GM12878 (cell line): ENCODE data around the gene FAM162A. TPM values are rescaled to one million over a fixed set of nuclear protein-coding genes. Genes with fewer than 3 reads are reported as not detected.
"Not testable (repeated sequence)": the region's sequence is repeated elsewhere in the genome, so short reads cannot be mapped to it uniquely, and the experiment has no call there.

Experiments
- ATAC-seq: fragments of 200-7000 bp; cut with Tn5 transposase; 3 replicates; pipeline ENCODE4 v1.9.1; 2020; ENCODE audit warnings: mild to moderate bottlenecking, moderate library complexity
- BruUV-seq: library from RNA; stranded (reverse); fragments of 400-500 nt; replicated peaks from 2 replicates; lab custom pipeline; 2021; lab: Mats Ljungman, UMichigan
- CTCF ChIA-PET: fragments of 300-600 bp; sonication (Branson Sonifier 250); formaldehyde crosslinking; extraction: SDS; loops from one replicate; lab custom pipeline; 2021; ENCODE audit warnings: inconsistent platforms; lab: Yijun Ruan, JAX
- POLR2A ChIA-PET: fragments of 350-600 bp; formaldehyde crosslinking; extraction: SDS; loops from one replicate; lab custom pipeline; 2021; ENCODE audit warnings: inconsistent platforms; lab: Charles Lee
- RAD21 ChIA-PET: fragments of 300-600 bp; sonication (Branson Sonifier 250); formaldehyde crosslinking; loops from one replicate; lab custom pipeline; 2023; ENCODE audit warnings: antibody characterized with exemption; ENCODE audit not compliant: unreplicated experiment; lab: Charles Lee
- SMC1A ChIA-PET: fragments of 300-600 bp; sonication (Branson Sonifier 250); formaldehyde crosslinking; loops from one replicate; lab custom pipeline; 2023; ENCODE audit not compliant: unreplicated experiment, uncharacterized antibody; lab: Charles Lee
- DNase-seq: peaks from one replicate; pipeline ENCODE4 v3.0.0-alpha.2; 2011; ENCODE audit warnings: low read depth, low spot score
- FAIRE-seq: peaks from 3 replicates; lab custom pipeline; 2011; peaks lifted over from hg19 to GRCh38; lab: Jason Lieb, UNC
- H2AFZ ChIP-seq: 2 replicates; pipeline ENCODE4 v1.6.0; 2011; ENCODE audit warnings: low read depth, low read length, control low read depth; ENCODE audit not compliant: control insufficient read depth
- H3K27ac ChIP-seq: 2 replicates; pipeline ENCODE4 v1.5.1; 2011; ENCODE audit warnings: control low read depth; ENCODE audit not compliant: control insufficient read depth, insufficient read depth
- H3K27me3 ChIP-seq, 2 experiments: replicated peaks in 1 of 2; 2 replicates each; pipeline versions ENCODE4 v1.6.0 to v1.6.1; 2011; ENCODE audit warnings: low read length in 1 of 2; ENCODE audit not compliant: control insufficient read depth in 2 of 2, insufficient read depth in 2 of 2
- H3K36me3 ChIP-seq, 2 experiments: 2 replicates each; pipeline ENCODE4 v1.5.1; 2011; ENCODE audit warnings: low read length in 1 of 2; ENCODE audit not compliant: control insufficient read depth in 2 of 2, insufficient read depth in 2 of 2
- H3K4me1 ChIP-seq: 2 replicates; pipeline ENCODE4 v1.6.1; 2011; ENCODE audit warnings: mild to moderate bottlenecking, low read length, moderate library complexity, mixed read lengths; ENCODE audit not compliant: control insufficient read depth, insufficient read depth
- H3K4me2 ChIP-seq: 2 replicates; pipeline ENCODE4 v1.6.0; 2011; ENCODE audit warnings: control low read depth; ENCODE audit not compliant: control insufficient read depth, insufficient read depth
- H3K4me3 ChIP-seq: fragments of 200-600 bp; sonication (generic); 2 replicates; pipeline ENCODE4 v1.5.1; 2016
- H3K79me2 ChIP-seq: 2 replicates; pipeline ENCODE4 v1.6.0; 2011; ENCODE audit warnings: low read length; ENCODE audit not compliant: control insufficient read depth, insufficient read depth
- H3K9ac ChIP-seq: 2 replicates; pipeline ENCODE4 v1.8.0; 2011; ENCODE audit warnings: low read length, control low read depth, mixed read lengths; ENCODE audit not compliant: control insufficient read depth, insufficient read depth
- H3K9me3 ChIP-seq: replicated peaks from 3 replicates; pipeline ENCODE4 v1.5.1; 2011; ENCODE audit warnings: mild to moderate bottlenecking, low read length; ENCODE audit not compliant: control insufficient read depth, insufficient read depth
- H4K20me1 ChIP-seq: 2 replicates; pipeline ENCODE4 v1.6.0; 2011; ENCODE audit not compliant: control insufficient read depth, insufficient read depth
- WGBS: methylation state at CpG from one replicate; pipeline ENCODE4 v1.1.6; 2016; ENCODE audit warnings: low lambda C conversion rate; ENCODE audit not compliant: insufficient replicate concordance, insufficient coverage; ENCODE audit errors: missing lambda C conversion rate; 5-methylcytosine and 5-hydroxymethylcytosine counted together
- in situ Hi-C: fragments of 300-500 bp; cut with MboI; formaldehyde crosslinking; loops from 9 replicates; pipeline ENCODE4 v1.14.3; 2018; ENCODE audit warnings: mixed read lengths
- intact Hi-C: fragments of 100-400 bp; cut with micrococcal nuclease; formaldehyde crosslinking; loops from one replicate; pipeline ENCODE4 v1.14.2; 2022; ENCODE audit not compliant: unreplicated experiment
- polyA plus RNA-seq, 11 experiments: library from polyadenylated mRNA; depleted of rRNA in 4 of 11; unstranded in 6 of 11; stranded (reverse) in 5 of 11; fragments of >200 nt; fragmentation: Nextera tagmentation in 4 of 11; fragmentation: Illumina TruSeq in 1 of 11; extraction: Ambion mirVana in 4 of 11; extraction: Trizol in 1 of 11; gene quantifications; 1 replicate in 1 of 11; 2 replicates in 10 of 11; pipeline versions ENCODE4 v1.2.1 to v1.2.3, GENCODE V29; 2011 to 2016; ENCODE audit warnings: inconsistent platforms in 2 of 11, missing spikeins in 2 of 11, low read depth in 1 of 11
- total RNA-seq, 4 experiments: library from RNA; depleted of rRNA in 3 of 4; stranded (reverse); fragments of >200 nt in 3 of 4; fragmentation: Illumina TruSeq in 1 of 4; extraction: Trizol in 1 of 4; gene quantifications; 2 replicates each; pipeline versions ENCODE4 v1.2.1 to v1.2.3, GENCODE V29; 2013 to 2021

The FAM162A gene
- total and polyA plus RNA-seq, 10 of the 15 experiments (the other 5 are each of a cell fraction or from before 2014, with no cell fraction given): 59.2 to 346 (median 149) TPM

DNA sequence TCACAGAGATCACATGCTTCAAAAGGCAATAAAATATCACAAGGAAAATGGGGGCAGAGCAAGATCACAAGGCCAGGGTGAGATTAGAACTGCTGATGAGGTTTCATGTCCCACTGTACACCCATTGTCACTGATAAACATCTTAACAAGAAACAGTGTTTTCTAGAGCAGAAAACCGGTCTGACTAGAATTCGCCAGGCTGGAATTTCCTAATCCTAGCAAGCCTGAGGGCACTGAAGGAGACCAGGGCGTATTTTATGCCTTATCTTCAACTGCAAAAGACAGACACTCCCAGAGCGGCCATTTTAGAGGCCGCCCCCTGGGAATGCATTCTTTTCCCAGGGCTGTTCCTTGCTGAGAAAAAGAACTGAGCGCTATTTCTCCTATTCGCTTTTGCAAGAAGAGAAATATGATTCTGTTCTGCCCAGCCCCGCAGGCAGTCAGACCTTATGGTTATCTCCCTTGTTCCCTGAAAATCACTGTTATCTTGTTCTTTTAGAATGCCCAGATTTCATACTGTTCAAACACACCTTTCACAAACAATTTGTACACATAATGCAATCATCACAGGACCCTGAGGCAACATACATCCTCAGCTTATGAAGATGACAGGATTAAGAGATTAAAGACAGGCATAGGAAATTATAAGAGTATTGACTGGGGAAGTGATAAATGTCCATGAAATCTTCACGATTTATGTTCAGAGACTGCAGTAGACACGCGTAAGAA lies 59.9 kb downstream of the FAM162A start:
- H3K4me1 ChIP-seq, POLR2A ChIA-PET, H2AFZ ChIP-seq, H3K9ac ChIP-seq, FAIRE-seq, H3K4me3 ChIP-seq, in situ Hi-C loops, BruUV-seq, DNase-seq, H3K9me3 ChIP-seq, RAD21 ChIA-PET, H3K4me2 ChIP-seq, H3K79me2 ChIP-seq, ATAC-seq, H3K27me3 ChIP-seq, H3K27ac ChIP-seq, intact Hi-C loops, H4K20me1 ChIP-seq: not testable (repeated sequence)
- H3K36me3 ChIP-seq: peaks cover 7 to 27% of the 10 kb centered on the region in 2 experiments
- 87% methylated on average over 11 of the region's 11 CpGs for WGBS
- ChIA-PET SMC1A (interaction anchor here (1.5 kb wide), 1 partner anchor 14 kb away, joined by 5 read pairs; no protein-coding TSS in a partner anchor), CTCF (interaction anchor here (1.3 kb wide), 1 partner anchor 235 kb away, joined by 3 read pairs; no protein-coding TSS in a partner anchor)

DNA sequence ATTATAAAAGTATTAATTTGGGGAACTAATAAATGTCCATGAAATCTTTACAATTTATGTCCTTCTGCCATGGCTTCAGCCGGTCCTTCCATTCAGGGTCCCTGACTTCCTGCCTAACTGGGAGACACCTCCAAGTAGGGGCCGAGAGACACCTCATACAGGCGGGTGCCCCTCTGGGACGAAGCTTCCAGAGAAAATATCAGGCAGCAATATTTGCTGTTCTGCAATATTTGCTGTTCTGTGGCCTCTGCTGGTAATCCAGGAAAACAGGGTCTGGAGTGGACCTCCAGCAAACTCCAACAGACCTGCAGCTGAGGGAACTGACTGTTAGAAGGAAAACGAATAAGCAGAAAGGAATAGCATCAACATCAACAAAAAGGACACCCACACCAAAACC lies 60.5 kb downstream of the FAM162A start:
- 100% methylated on average over 5 of the region's 5 CpGs for WGBS
- not testable (repeated sequence) for H4K20me1 ChIP-seq

DNA sequence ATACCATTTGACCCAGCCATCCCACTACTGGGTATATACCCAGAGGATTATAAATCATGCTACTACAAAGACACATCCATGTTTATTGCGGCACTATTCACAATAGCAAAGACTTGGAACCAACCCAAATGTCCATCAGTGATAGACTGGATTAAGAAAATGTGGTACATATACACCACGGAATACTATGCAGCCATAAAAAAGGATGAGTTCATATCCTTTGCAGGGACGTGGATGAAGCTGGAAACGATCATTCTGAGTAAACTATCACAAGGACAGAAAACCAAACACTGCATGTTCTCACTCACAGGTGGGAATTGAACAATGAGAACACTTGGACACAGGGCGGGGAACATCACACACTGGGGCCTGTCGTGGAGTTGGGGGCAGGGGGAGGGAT lies 64.2 kb downstream of the FAM162A start:
- peaks cover 4 to 31% of the 10 kb centered on the region in 2 experiments for H3K36me3 ChIP-seq
- FAIRE-seq, SMC1A ChIA-PET, ATAC-seq, intact Hi-C loops, H3K9ac ChIP-seq, POLR2A ChIA-PET, RAD21 ChIA-PET, H2AFZ ChIP-seq, in situ Hi-C loops, H3K27me3 ChIP-seq, H4K20me1 ChIP-seq, H3K79me2 ChIP-seq, H3K4me2 ChIP-seq, BruUV-seq, H3K4me3 ChIP-seq, H3K4me1 ChIP-seq, H3K27ac ChIP-seq, H3K9me3 ChIP-seq, DNase-seq: not testable (repeated sequence)
- CTCF ChIA-PET: interaction anchor here (1.0 kb wide), 1 partner anchor 56 kb away, joined by 4 read pairs; no protein-coding TSS in a partner anchor
- 96% methylated on average over 6 of the region's 6 CpGs for WGBS

More for the DNA sequence above, 60.5 kb downstream of the FAM162A start:
- SMC1A ChIA-PET: interaction anchor here (1.5 kb wide), 1 partner anchor 14 kb away, joined by 5 read pairs; no protein-coding TSS in a partner anchor
- intact Hi-C loops, H3K9me3 ChIP-seq, in situ Hi-C loops, RAD21 ChIA-PET, DNase-seq, H3K4me3 ChIP-seq, H3K9ac ChIP-seq, BruUV-seq, H3K27ac ChIP-seq, H2AFZ ChIP-seq, H3K4me1 ChIP-seq, FAIRE-seq, POLR2A ChIA-PET, H3K79me2 ChIP-seq, ATAC-seq, H3K4me2 ChIP-seq, H3K27me3 ChIP-seq: not testable (repeated sequence)
- peaks cover 7 to 32% of the 10 kb centered on the region in 2 experiments for H3K36me3 ChIP-seq
- CTCF ChIA-PET: interaction anchor here (0.8 to 1.4 kb wide), 4 partner anchors 14 to 235 kb away, joined by 3 to 4 read pairs (median 3); no protein-coding TSS in a partner anchor
